Upper lobe of right lung (tissue), 1 donor: ENCODE results near the gene SMOC1. TPM values are rescaled to one million over a fixed set of nuclear protein-coding genes. Genes with fewer than 3 reads are reported as not detected.

ENCODE experiments used
- ATAC-seq: fragments of 200-7000 bp; cut with Tn5 transposase; one replicate; pipeline ENCODE4 v1.9.1; 2020; ENCODE audit warnings: mild to moderate bottlenecking, moderate library complexity
- DNase-seq: peaks from one replicate; pipeline ENCODE4 v3.0.0-alpha.2; 2020
- H3K27ac ChIP-seq: fragments of 200-600 bp; one replicate; pipeline ENCODE4 v1.8.0; 2022
- H3K27me3 ChIP-seq: fragments of 200-600 bp; one replicate; pipeline ENCODE4 v1.8.0; 2022; ENCODE audit warnings: mild to moderate bottlenecking
- H3K36me3 ChIP-seq: fragments of 200-600 bp; one replicate; pipeline ENCODE4 v1.8.0; 2022
- H3K4me1 ChIP-seq: fragments of 200-600 bp; one replicate; pipeline ENCODE4 v1.8.0; 2022
- H3K4me3 ChIP-seq: fragments of 200-600 bp; one replicate; pipeline ENCODE4 v1.8.0; 2022; ENCODE audit warnings: mild to moderate bottlenecking
- H3K9me3 ChIP-seq: fragments of 200-600 bp; one replicate; pipeline ENCODE4 v1.8.0; 2022
- intact Hi-C: fragments of 100-400 bp; cut with DNase I; formaldehyde crosslinking; loops from one replicate; pipeline ENCODE4 v1.11.0; 2022
- total RNA-seq: library from RNA; stranded (reverse); fragmentation: NEBNext Ultra II Directional; extraction: Animal tissue kit (Norgen Biotek cat#: 25700); gene quantifications from one replicate; pipeline ENCODE4 v1.2.1, GENCODE V29; 2021
- TF ChIP-seq, protein P1 (sequence below): fragments of 200-600 bp; IDR thresholded peaks from one replicate; pipeline ENCODE4 v1.8.0; 2022; ENCODE audit warnings: antibody characterized with exemption
- donor health status: DM: no; HTN: yes; CAD: no; lungs with severe emphysema.

SMOC1 gene
- total RNA-seq, 1 donor from 2014 or later = 1.1 TPM

GRCh38 chr14:69999261-69999674, 120.1 kb downstream of the SMOC1 start:
- ATAC-seq (no peak), DNase-seq (no peak)
- H3K9me3 ChIP-seq = no peaks in the 10 kb centered on the region
- no peak overlapping the region for H3K27ac ChIP-seq
- peaks cover 10% of the 10 kb centered on the region for H3K27me3 ChIP-seq
- intact Hi-C loops = no loop called here
- no peaks in the 10 kb centered on the region for H3K36me3 ChIP-seq
- no peak overlapping the region for H3K4me3 ChIP-seq
- TF ChIP-seq, protein P1, sequence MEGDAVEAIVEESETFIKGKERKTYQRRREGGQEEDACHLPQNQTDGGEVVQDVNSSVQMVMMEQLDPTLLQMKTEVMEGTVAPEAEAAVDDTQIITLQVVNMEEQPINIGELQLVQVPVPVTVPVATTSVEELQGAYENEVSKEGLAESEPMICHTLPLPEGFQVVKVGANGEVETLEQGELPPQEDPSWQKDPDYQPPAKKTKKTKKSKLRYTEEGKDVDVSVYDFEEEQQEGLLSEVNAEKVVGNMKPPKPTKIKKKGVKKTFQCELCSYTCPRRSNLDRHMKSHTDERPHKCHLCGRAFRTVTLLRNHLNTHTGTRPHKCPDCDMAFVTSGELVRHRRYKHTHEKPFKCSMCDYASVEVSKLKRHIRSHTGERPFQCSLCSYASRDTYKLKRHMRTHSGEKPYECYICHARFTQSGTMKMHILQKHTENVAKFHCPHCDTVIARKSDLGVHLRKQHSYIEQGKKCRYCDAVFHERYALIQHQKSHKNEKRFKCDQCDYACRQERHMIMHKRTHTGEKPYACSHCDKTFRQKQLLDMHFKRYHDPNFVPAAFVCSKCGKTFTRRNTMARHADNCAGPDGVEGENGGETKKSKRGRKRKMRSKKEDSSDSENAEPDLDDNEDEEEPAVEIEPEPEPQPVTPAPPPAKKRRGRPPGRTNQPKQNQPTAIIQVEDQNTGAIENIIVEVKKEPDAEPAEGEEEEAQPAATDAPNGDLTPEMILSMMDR = no peak
- no peaks in the 10 kb centered on the region for H3K4me1 ChIP-seq

DNA sequence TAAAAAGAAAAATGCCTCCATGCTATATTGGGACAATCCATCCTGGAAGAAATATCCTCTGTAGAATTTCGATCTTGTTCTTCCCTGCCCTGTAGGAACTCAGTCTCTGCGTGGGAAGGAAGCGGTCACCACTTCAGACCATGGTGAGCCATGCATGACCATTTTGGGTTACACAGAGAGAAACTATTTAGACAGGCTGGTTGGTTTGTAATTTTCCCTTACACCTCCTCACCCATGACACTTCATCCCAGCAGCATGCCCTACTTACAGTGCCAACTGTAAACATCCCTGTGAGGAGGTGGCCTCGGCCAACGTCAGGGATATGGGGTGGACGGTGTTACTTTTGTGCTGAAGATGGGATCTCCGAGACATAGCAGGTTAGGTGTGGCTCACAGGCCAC, 121.4 kb downstream of the SMOC1 start:
- Histone ChIP-seq H3K4me3 (no peak overlapping the region), H3K9me3 (no peaks in the 10 kb centered on the region), H3K4me1 (no peaks in the 10 kb centered on the region), H3K36me3 (no peaks in the 10 kb centered on the region), H3K27me3 (peaks cover 10% of the 10 kb centered on the region), H3K27ac (no peak overlapping the region)
- DNase-seq (no peak), ATAC-seq (no peak)
- TF ChIP-seq, protein P1 = no peak
- intact Hi-C loops = no loop called here

DNA sequence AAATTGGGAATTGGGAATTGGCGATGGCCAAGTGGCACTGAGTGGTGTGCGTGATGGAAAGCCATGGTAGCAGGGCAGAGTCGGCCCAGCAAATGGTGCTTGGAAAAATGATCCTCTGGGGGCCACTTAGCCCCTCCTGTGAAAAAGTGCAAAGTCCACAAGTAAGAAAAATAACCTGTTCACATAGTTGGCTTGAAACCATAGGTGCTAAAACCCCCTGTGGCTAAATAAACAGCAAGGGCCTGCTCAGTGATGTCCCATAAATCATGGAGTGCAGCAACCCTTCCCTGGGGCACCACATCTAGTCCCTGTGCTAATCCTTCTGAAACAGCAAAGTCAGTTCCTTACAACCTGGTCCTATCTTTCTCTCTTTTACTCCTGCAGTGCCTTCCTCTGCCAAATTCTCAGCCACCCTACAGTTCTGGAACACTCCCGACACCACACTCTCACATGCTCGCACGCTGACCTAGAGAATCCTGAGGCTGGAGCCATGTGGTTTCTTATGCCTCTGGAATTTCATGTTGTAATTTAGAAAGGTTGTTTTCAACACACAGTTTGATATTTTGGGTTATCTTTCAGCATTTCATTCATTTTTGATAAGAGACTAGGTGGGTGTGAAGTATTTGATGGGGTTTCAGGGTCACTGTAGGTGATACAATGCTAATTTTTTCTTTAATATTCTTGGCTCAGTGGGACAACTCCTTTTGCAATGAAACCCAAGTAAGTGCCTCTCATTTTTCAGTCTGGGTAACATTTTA, 123.6 kb downstream of the SMOC1 start:
- Histone ChIP-seq H3K36me3 (no peaks in the 10 kb centered on the region), H3K4me3 (no peak overlapping the region), H3K27me3 (peaks cover 10% of the 10 kb centered on the region), H3K4me1 (no peaks in the 10 kb centered on the region), H3K9me3 (no peaks in the 10 kb centered on the region), H3K27ac (no peak overlapping the region)
- ATAC-seq (no peak), DNase-seq (no peak)
- intact Hi-C loops = no loop called here
- TF ChIP-seq, protein P1 = no peak

- TF ChIP-seq, protein P1 = no peak
- intact Hi-C loops = no loop called here
- no peak for ATAC-seq
- DNase-seq = no peak
- peaks cover 10% of the 10 kb centered on the region for H3K27me3 ChIP-seq
- no peak overlapping the region for H3K4me3 ChIP-seq
- no peaks in the 10 kb centered on the region for H3K9me3 ChIP-seq
- H3K4me1 ChIP-seq = no peaks in the 10 kb centered on the region
- no peaks in the 10 kb centered on the region for H3K36me3 ChIP-seq
- no peak overlapping the region for H3K27ac ChIP-seq
Measured at GRCh38 chr14:70004791-70005190, 125.6 kb downstream of the SMOC1 start.

DNA sequence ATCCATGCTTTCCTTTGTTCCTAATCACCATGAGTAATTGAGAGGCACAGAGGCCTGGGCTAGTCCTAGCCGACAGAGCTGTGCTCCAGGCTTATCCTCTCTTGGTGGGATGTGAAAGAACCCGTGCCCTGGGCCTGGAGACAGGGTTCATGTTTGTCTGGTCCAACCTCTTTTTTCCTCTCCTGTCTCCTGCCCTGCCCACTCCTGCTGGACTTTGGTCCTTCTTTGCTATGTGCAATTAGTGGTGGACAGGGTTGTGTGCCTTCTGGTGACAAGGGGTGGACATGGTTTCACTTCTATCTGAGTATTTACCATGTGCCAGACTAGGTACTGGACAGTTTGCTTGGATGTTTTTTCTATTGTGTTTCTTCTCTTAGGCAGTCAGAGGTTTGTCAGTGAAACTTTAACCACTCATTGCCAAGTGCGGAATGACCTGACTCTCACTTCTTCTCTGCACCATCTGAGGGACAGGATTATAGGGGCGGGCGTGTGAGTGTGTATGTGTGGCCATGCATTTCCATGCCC, 126.1 kb downstream of the SMOC1 start:
- intact Hi-C loops = no loop called here

More for the DNA sequence above, 126.1 kb downstream of the SMOC1 start:
- Histone ChIP-seq H3K4me1 (no peaks in the 10 kb centered on the region), H3K9me3 (no peaks in the 10 kb centered on the region), H3K27me3 (peaks cover 10% of the 10 kb centered on the region), H3K4me3 (no peak overlapping the region), H3K36me3 (no peaks in the 10 kb centered on the region), H3K27ac (no peak overlapping the region)
- ATAC-seq = no peak
- no peak for DNase-seq
- TF ChIP-seq, protein P1 = no peak
